ENCODE data around the gene ITM2B. TPM values are rescaled to one million over a fixed set of nuclear protein-coding genes. Genes with fewer than 3 reads are reported as not detected.

ITM2B gene
- total and polyA plus RNA-seq, 7 donors = 105 to 219 (median 154) TPM

DNA sequence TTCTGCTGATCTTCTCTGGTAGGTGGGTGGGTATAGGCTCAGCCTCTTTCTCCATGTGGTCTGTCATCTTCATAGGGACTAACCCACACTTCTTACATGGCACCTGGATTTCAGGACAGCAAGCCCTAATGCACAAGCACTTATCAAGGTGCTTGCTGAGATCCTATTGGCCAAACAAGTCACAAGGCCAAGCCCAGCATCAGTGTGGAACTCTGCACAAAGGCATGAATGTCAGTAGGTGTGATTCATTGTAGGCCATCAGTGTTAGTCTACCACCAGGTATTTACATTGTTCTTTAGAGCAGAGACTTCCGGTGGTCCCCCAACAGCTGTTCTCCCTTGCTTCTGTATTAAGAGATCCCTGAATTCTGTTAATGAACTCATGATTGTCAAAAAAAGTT, 62.3 kb downstream of the ITM2B start:
- intact Hi-C loops (cut with DNase I) = no loop called here
- H3K36me3 ChIP-seq (ENCODE audit: insufficient read depth in 1 of 2, low read depth in 1 of 2) = no peaks in the 10 kb centered on the region
- no peak overlapping the region for H3K4me3 ChIP-seq
- no peaks in the 10 kb centered on the region for H3K27me3 ChIP-seq (ENCODE audit: insufficient read depth in 3 of 3, low read length in 2 of 3)
- no peaks in the 10 kb centered on the region for H3K9me3 ChIP-seq
- no peak overlapping the region for H3K27ac ChIP-seq
- no peak for DNase-seq
- 92 to 98% (median 96%) methylated on average over 1 of the region's 1 CpG for WGBS, 3 donors
- H3K4me1 ChIP-seq = peaks cover 8% of the 10 kb centered on the region
- ATAC-seq = no peak
- TF ChIP-seq, protein P1, sequence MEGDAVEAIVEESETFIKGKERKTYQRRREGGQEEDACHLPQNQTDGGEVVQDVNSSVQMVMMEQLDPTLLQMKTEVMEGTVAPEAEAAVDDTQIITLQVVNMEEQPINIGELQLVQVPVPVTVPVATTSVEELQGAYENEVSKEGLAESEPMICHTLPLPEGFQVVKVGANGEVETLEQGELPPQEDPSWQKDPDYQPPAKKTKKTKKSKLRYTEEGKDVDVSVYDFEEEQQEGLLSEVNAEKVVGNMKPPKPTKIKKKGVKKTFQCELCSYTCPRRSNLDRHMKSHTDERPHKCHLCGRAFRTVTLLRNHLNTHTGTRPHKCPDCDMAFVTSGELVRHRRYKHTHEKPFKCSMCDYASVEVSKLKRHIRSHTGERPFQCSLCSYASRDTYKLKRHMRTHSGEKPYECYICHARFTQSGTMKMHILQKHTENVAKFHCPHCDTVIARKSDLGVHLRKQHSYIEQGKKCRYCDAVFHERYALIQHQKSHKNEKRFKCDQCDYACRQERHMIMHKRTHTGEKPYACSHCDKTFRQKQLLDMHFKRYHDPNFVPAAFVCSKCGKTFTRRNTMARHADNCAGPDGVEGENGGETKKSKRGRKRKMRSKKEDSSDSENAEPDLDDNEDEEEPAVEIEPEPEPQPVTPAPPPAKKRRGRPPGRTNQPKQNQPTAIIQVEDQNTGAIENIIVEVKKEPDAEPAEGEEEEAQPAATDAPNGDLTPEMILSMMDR (IDR thresholded peaks at IDR 0.05) = no peak

DNA sequence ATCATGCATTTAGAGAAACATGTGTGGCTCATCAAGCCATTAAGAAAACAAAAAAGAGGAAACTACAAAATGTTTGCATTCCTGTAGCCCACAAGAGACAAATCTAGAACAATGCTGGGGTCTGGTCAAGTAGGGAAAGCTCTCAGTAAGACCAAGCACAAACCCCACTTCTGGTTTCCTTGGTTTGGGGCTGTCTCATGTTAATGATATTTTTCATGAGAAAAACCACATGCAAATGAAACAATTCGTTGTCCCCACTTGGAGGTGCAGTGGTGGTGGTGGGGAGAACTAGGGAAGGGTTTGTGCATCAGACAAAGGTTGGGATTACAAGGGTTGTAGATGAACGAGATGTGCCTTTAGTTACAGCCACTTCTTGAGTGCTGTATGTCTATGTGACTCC, 63.5 kb downstream of the ITM2B start:
- H3K9me3 ChIP-seq = no peaks in the 10 kb centered on the region
- TF ChIP-seq, protein P1 (IDR thresholded peaks at IDR 0.05) = no peak
- no peaks in the 10 kb centered on the region for H3K27me3 ChIP-seq (ENCODE audit: insufficient read depth in 3 of 3, low read length in 2 of 3)
- 68 to 75% (median 70%) methylated on average over 2 of the region's 2 CpGs for WGBS, 3 donors
- H3K27ac ChIP-seq = no peak overlapping the region
- H3K36me3 ChIP-seq (ENCODE audit: insufficient read depth in 1 of 2, low read depth in 1 of 2) = peaks cover 0 to 6% of the 10 kb centered on the region in 2 donors
- H3K4me1 ChIP-seq = peaks cover 5% of the 10 kb centered on the region
- no peak overlapping the region for H3K4me3 ChIP-seq
- intact Hi-C loops (cut with DNase I) = no loop called here
- no peak for DNase-seq
- no peak for ATAC-seq

GRCh38 chr13:48297131-48297786, 64.3 kb downstream of the ITM2B start:
- intact Hi-C loops (cut with DNase I) = no loop called here
- H3K36me3 ChIP-seq (ENCODE audit: insufficient read depth in 1 of 2, low read depth in 1 of 2) = peaks cover 0 to 10% of the 10 kb centered on the region in 2 donors
- no peaks in the 10 kb centered on the region for H3K4me1 ChIP-seq
- no peaks in the 10 kb centered on the region for H3K27me3 ChIP-seq (ENCODE audit: insufficient read depth in 3 of 3, low read length in 2 of 3)
- ATAC-seq (no peak), DNase-seq (no peak)
- TF ChIP-seq, protein P1 (IDR thresholded peaks at IDR 0.05) = no peak
- WGBS, 3 donors = 76 to 84% (median 82%) methylated on average over 4 of the region's 4 CpGs
- H3K4me3 ChIP-seq = no peak overlapping the region
- H3K9me3 ChIP-seq = no peaks in the 10 kb centered on the region
- H3K27ac ChIP-seq = no peak overlapping the region

DNA sequence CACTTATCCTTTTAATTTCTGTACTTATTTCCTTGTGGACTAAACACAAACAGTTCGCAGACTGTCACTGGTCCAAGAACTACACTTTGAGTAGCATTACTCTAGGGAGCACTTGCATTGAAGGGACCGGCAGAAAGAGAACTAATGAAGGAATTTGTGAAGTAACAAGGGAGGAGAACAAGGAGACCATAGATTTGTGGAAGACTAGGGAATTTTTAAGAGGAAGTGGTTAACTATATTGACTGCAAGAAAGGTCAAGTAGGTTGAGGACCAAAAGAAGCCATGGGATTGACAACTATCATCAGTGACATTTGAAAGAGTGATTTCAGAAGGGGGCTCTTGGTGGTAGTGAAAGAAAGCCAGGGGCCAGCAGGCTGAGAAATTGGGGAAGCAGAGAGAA, 66.6 kb downstream of the ITM2B start:
- Histone ChIP-seq H3K27me3 (ENCODE audit: insufficient read depth in 3 of 3, low read length in 2 of 3) (no peaks in the 10 kb centered on the region), H3K4me1 (no peaks in the 10 kb centered on the region), H3K9me3 (no peaks in the 10 kb centered on the region), H3K36me3 (ENCODE audit: insufficient read depth in 1 of 2, low read depth in 1 of 2) (peaks cover 0 to 10% of the 10 kb centered on the region in 2 donors), H3K27ac (no peak overlapping the region), H3K4me3 (no peak overlapping the region)
- DNase-seq (no peak), ATAC-seq (no peak)
- WGBS, 3 donors = 68 to 79% (median 73%) methylated on average over 2 of the region's 2 CpGs
- TF ChIP-seq, protein P1 (IDR thresholded peaks at IDR 0.05) = no peak
- intact Hi-C loops (cut with DNase I) = no loop called here

All from psoas muscle (tissue), 8 donors.